NB4 (cell line): ENCODE data around the gene TEX19.

Experiments
- CTCF ChIP-seq: IDR thresholded peaks from one replicate; pipeline ENCODE4 v1.5.1; 2012; ENCODE audit warnings: low read depth, low read length
- MYC ChIP-seq: IDR thresholded peaks from 2 replicates; pipeline ENCODE4 v1.6.1; 2011; ENCODE audit warnings: low read depth, low read length
- POLR2A ChIP-seq: IDR thresholded peaks from 2 replicates; pipeline ENCODE4 v1.6.1; 2011; ENCODE audit warnings: mild to moderate bottlenecking; ENCODE audit not compliant: insufficient read length; ENCODE audit errors: extremely low read depth
- TF ChIP-seq, protein P1 (sequence below): IDR thresholded peaks from 2 replicates; pipeline ENCODE4 v1.6.1; 2011; ENCODE audit warnings: low read depth, low read length

GRCh38 chr17:82384730-82385481 lies 25.9 kb downstream of the TEX19 start:
- no peak for TF ChIP-seq CTCF
- TF ChIP-seq POLR2A: no peak
- TF ChIP-seq MYC: no peak
- TF ChIP-seq, protein P1, sequence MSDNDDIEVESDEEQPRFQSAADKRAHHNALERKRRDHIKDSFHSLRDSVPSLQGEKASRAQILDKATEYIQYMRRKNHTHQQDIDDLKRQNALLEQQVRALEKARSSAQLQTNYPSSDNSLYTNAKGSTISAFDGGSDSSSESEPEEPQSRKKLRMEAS: no peak
